GM20000 (cell line): ENCODE data around the gene CEP55.
A peak's percentile ranks its signal among the peaks of the same experiment; 100 is the strongest.

Experiments
- DNase-seq: peaks from one replicate; pipeline ENCODE4 v3.0.0; 2012; ENCODE audit warnings: low spot score
- CTCF ChIP-seq: IDR thresholded peaks from 2 replicates; pipeline ENCODE4 v1.5.1; 2012; ENCODE audit warnings: mild to moderate bottlenecking, control low read depth; ENCODE audit errors: extremely low read depth, missing control alignments

The CEP55 gene

GRCh38 chr10:93478873-93479272 is 17.5 kb upstream of the CEP55 start:
- TF ChIP-seq CTCF: no peak

GRCh38 chr10:93481637-93482144 is 14.7 kb upstream of the CEP55 start:
- no peak for TF ChIP-seq CTCF
- no peak for DNase-seq

More at GRCh38 chr10:93478873-93479272, 17.5 kb upstream of the CEP55 start:
- DNase-seq: no peak

- DNase-seq: peak; percentile 73
- peak; percentile 53 for TF ChIP-seq CTCF
Measured at GRCh38 chr10:93482145-93482834, 14.1 kb upstream of the CEP55 start, which contains the start of gene MYOF. MYOF (minus strand) TSS chr10:93482334; CDS start chr10:93482194, 140 bp downstream.

GRCh38 chr10:93485690-93486089 is 10.7 kb upstream of the CEP55 start:
- no peak for DNase-seq
- TF ChIP-seq CTCF: no peak

GRCh38 chr10:93488956-93489528 is 7.4 kb upstream of the CEP55 start:
- no peak for TF ChIP-seq CTCF

GRCh38 chr10:93491602-93492121 is 4.8 kb upstream of the CEP55 start:
- TF ChIP-seq CTCF: no peak
- DNase-seq: no peak

More at GRCh38 chr10:93488956-93489528, 7.4 kb upstream of the CEP55 start:
- no peak for DNase-seq

GRCh38 chr10:93493162-93493561 is 3.2 kb upstream of the CEP55 start:
- no peak for DNase-seq
- TF ChIP-seq CTCF: no peak
